Measurements from ENCODE around the gene HOXD12.

Gene HOXD12

GRCh38 chr2:176117162-176117822 is 17.7 kb downstream of the HOXD12 start:
- Histone ChIP-seq H3K9ac (ENCODE audit: low read length) (no peak overlapping the region), H3K27me3 (ENCODE audit: control insufficient read depth, insufficient read depth, low read length) (peaks cover 30% of the 10 kb centered on the region), H3K4me1 (ENCODE audit: control insufficient read depth, insufficient read depth, low read length) (no peaks in the 10 kb centered on the region), H3K27ac (ENCODE audit: low read depth, low read length) (no peak overlapping the region), H3K36me3 (ENCODE audit: control insufficient read depth, insufficient read depth, low read length) (no peaks in the 10 kb centered on the region), H3K4me3 (ENCODE audit: low read length) (no peak overlapping the region)

GRCh38 chr2:176117823-176118371 is 18.3 kb downstream of the HOXD12 start:
- no peak overlapping the region for H3K9ac ChIP-seq (ENCODE audit: low read length)
- H3K36me3 ChIP-seq (ENCODE audit: control insufficient read depth, insufficient read depth, low read length), result no peaks in the 10 kb centered on the region
- no peaks in the 10 kb centered on the region for H3K4me1 ChIP-seq (ENCODE audit: control insufficient read depth, insufficient read depth, low read length)
- no peak overlapping the region for H3K27ac ChIP-seq (ENCODE audit: low read depth, low read length)
- peaks cover 24% of the 10 kb centered on the region for H3K27me3 ChIP-seq (ENCODE audit: control insufficient read depth, insufficient read depth, low read length)
- H3K4me3 ChIP-seq (ENCODE audit: low read length), result no peak overlapping the region

GRCh38 chr2:176118601-176119339 is 19.2 kb downstream of the HOXD12 start:
- Histone ChIP-seq H3K4me1 (ENCODE audit: control insufficient read depth, insufficient read depth, low read length) (no peaks in the 10 kb centered on the region), H3K27ac (ENCODE audit: low read depth, low read length) (no peak overlapping the region), H3K27me3 (ENCODE audit: control insufficient read depth, insufficient read depth, low read length) (peaks cover 29% of the 10 kb centered on the region), H3K4me3 (ENCODE audit: low read length) (no peak overlapping the region), H3K36me3 (ENCODE audit: control insufficient read depth, insufficient read depth, low read length) (no peaks in the 10 kb centered on the region), H3K9ac (ENCODE audit: low read length) (no peak overlapping the region)

GRCh38 chr2:176120364-176121189 is 21.0 kb downstream of the HOXD12 start:
- H3K4me1 ChIP-seq (ENCODE audit: control insufficient read depth, insufficient read depth, low read length), result no peaks in the 10 kb centered on the region
- H3K36me3 ChIP-seq (ENCODE audit: control insufficient read depth, insufficient read depth, low read length), result no peaks in the 10 kb centered on the region
- H3K27ac ChIP-seq (ENCODE audit: low read depth, low read length), result no peak overlapping the region
- peaks cover 28% of the 10 kb centered on the region for H3K27me3 ChIP-seq (ENCODE audit: control insufficient read depth, insufficient read depth, low read length)
- no peak overlapping the region for H3K9ac ChIP-seq (ENCODE audit: low read length)
- no peak overlapping the region for H3K4me3 ChIP-seq (ENCODE audit: low read length)

DNA sequence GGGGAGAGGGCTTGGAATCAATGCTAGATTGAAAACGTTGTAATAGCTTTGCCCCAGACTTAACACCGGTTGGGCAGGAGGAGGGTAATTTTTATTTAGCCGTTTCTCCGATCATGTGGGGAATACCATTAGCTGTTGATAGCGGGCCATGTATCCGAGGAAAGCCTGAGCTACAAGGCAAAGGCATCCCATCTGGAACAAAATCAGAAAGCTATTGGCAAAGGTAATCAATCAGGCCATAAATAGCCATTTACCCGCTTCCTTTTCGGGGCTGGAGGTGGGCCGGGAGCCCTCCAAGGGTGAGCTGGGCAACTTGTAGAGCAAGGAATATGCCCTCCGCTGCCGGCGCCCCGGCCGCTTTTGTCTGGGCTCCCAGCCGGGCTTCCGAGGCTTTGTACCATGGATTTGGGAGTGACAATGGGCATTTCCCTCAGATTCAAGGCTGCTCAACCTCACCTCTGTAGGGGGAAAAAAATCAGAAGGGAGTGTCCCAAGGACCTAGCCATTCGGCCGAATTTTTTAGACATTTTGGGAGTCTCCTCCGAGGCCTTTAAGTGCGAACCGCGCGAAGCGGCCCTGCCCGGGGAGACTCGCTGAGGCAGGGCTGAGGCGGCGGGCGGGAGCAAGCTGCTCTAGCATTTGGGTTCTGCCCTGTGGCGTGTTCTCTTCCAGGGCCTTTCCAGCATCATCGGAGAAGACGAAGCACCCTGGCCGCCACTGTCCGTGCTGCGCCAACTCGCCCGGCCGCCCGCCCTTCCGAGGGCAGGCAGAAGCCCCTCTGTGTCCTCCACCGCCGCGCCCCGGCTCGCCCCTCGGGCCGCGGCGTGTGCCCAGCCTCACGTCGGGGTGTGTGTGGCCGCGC is 21.8 kb downstream of the HOXD12 start:
- no peaks in the 10 kb centered on the region for H3K36me3 ChIP-seq (ENCODE audit: control insufficient read depth, insufficient read depth, low read length)
- H3K27ac ChIP-seq (ENCODE audit: low read depth, low read length), result no peak overlapping the region
- peak overlapping the region; percentile 75 for H3K4me3 ChIP-seq (ENCODE audit: low read length)
- H3K27me3 ChIP-seq (ENCODE audit: control insufficient read depth, insufficient read depth, low read length), result peaks cover 28% of the 10 kb centered on the region
- no peak overlapping the region for H3K9ac ChIP-seq (ENCODE audit: low read length)
- no peaks in the 10 kb centered on the region for H3K4me1 ChIP-seq (ENCODE audit: control insufficient read depth, insufficient read depth, low read length)

GRCh38 chr2:176122052-176122682 is 22.6 kb downstream of the HOXD12 start:
- Histone ChIP-seq H3K36me3 (ENCODE audit: control insufficient read depth, insufficient read depth, low read length) (no peaks in the 10 kb centered on the region), H3K27ac (ENCODE audit: low read depth, low read length) (peak overlapping the region; percentile 75), H3K27me3 (ENCODE audit: control insufficient read depth, insufficient read depth, low read length) (peaks cover 21% of the 10 kb centered on the region), H3K9ac (ENCODE audit: low read length) (no peak overlapping the region), H3K4me3 (ENCODE audit: low read length) (peak overlapping the region; percentile 75), H3K4me1 (ENCODE audit: control insufficient read depth, insufficient read depth, low read length) (no peaks in the 10 kb centered on the region)

DNA sequence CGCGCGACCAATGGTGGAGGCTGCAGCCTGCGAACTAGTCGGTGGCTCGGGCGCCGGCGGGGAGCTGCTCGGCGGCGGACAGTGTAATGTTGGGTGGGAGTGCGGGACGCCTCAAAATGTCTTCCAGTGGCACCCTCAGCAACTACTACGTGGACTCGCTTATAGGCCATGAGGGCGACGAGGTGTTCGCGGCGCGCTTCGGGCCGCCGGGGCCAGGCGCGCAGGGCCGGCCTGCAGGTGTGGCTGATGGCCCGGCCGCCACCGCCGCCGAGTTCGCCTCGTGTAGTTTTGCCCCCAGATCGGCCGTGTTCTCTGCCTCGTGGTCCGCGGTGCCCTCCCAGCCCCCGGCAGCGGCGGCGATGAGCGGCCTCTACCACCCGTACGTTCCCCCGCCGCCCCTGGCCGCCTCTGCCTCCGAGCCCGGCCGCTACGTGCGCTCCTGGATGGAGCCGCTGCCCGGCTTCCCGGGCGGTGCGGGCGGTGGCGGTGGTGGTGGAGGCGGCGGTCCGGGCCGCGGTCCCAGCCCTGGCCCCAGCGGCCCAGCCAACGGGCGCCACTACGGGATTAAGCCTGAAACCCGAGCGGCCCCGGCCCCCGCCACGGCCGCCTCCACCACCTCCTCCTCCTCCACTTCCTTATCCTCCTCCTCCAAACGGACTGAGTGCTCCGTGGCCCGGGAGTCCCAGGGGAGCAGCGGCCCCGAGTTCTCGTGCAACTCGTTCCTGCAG is 23.3 kb downstream of the HOXD12 start, which contains the start of gene HOXD9:
HOXD9 (plus strand) TSS at position 37 of the 728 bp plus-strand sequence; CDS start at position 87, 50 bp downstream.
- Histone ChIP-seq H3K27me3 (ENCODE audit: control insufficient read depth, insufficient read depth, low read length) (peaks cover 17% of the 10 kb centered on the region), H3K27ac (ENCODE audit: low read depth, low read length) (peak within 1 kb of the TSS; percentile 75), H3K4me1 (ENCODE audit: control insufficient read depth, insufficient read depth, low read length) (no peaks in the 10 kb centered on the region)

DNA sequence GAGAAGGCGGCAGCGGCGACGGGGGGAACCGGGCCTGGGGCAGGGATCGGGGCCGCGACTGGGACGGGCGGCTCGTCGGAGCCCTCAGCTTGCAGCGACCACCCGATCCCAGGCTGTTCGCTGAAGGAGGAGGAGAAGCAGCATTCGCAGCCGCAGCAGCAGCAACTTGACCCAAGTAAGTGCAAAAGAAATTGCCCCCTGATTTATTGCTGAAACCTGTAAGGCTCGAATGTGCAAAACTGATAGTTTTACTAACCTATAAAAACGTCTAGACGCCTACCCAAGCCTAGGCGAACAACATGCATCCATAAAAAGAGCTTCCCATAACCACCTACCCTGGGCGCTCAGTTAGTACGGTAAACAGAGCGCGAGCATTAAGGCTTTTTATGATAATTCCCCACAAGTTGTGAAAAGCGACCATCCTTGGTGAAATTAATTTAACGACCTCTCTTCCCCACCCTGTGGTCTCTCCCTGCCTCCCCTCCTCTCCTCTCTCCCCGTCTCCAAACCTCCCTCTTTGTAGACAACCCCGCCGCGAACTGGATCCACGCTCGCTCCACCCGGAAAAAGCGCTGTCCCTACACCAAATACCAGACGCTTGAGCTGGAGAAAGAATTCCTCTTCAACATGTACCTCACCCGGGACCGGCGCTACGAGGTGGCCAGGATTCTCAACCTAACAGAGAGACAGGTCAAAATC is 24.0 kb downstream of the HOXD12 start:
- H3K27ac ChIP-seq (ENCODE audit: low read depth, low read length), result peak overlapping the region; percentile 75
- peak overlapping the region; percentile 75 for H3K4me3 ChIP-seq (ENCODE audit: low read length)
- H3K4me1 ChIP-seq (ENCODE audit: control insufficient read depth, insufficient read depth, low read length), result no peaks in the 10 kb centered on the region
- peaks cover 12% of the 10 kb centered on the region for H3K27me3 ChIP-seq (ENCODE audit: control insufficient read depth, insufficient read depth, low read length)
- no peak overlapping the region for H3K9ac ChIP-seq (ENCODE audit: low read length)
- H3K36me3 ChIP-seq (ENCODE audit: control insufficient read depth, insufficient read depth, low read length), result no peaks in the 10 kb centered on the region

More for the DNA sequence above, 23.3 kb downstream of the HOXD12 start, which contains the start of gene HOXD9:
- Histone ChIP-seq H3K36me3 (ENCODE audit: control insufficient read depth, insufficient read depth, low read length) (no peaks in the 10 kb centered on the region), H3K4me3 (ENCODE audit: low read length) (peak within 1 kb of the TSS; percentile 75), H3K9ac (ENCODE audit: low read length) (no peak within 1 kb of the TSS)

DNA sequence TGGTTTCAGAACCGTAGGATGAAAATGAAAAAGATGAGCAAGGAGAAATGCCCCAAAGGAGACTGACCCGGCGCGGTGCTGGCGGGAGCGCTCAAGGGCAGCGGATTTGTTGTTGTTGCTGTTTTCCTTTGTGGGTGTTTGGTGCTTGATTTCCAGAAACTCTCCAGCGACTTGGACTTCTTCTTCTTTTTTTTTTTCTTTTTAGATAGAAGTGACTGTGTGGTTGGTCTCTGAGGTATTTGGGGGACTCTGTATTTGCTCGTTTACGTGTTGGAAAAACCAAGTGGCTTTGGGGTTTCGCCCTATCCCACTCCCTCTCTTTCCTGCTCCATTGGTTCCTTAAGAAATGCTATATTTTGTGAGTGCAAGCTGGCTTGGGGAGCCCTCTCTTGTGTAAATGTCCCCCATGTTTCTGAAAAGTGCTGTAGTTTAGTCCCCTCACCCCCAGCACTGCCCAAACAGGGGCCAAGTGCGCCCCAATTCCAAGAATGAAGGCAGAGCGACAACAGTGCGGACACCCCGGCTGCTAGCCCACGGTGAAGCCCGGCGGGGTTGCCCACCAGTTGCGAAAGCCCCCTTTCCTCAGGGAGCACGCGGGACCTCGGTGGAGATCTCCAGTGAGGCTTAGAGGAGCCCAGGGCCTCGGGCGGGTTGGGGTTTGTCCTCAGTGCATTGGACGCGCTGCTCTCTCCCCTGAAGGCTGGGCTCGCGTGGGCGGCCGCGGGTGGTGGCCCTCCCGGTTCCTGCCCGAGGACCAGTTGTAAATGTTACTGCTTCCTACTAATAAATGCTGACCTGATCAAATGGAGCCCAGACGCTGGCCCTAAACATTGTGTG is 24.7 kb downstream of the HOXD12 start:
- Histone ChIP-seq H3K27ac (ENCODE audit: low read depth, low read length) (no peak overlapping the region), H3K4me1 (ENCODE audit: control insufficient read depth, insufficient read depth, low read length) (no peaks in the 10 kb centered on the region), H3K27me3 (ENCODE audit: control insufficient read depth, insufficient read depth, low read length) (peaks cover 17% of the 10 kb centered on the region), H3K4me3 (ENCODE audit: low read length) (peak overlapping the region; percentile 75), H3K9ac (ENCODE audit: low read length) (no peak overlapping the region), H3K36me3 (ENCODE audit: control insufficient read depth, insufficient read depth, low read length) (no peaks in the 10 kb centered on the region)

All from rectal smooth muscle tissue (tissue), 1 donor.